Measurements from ENCODE around the gene OR3A2.
"Not testable (repeated sequence)": the region's sequence is repeated elsewhere in the genome, so short reads cannot be mapped to it uniquely, and the experiment has no call there.

Gene OR3A2

DNA sequence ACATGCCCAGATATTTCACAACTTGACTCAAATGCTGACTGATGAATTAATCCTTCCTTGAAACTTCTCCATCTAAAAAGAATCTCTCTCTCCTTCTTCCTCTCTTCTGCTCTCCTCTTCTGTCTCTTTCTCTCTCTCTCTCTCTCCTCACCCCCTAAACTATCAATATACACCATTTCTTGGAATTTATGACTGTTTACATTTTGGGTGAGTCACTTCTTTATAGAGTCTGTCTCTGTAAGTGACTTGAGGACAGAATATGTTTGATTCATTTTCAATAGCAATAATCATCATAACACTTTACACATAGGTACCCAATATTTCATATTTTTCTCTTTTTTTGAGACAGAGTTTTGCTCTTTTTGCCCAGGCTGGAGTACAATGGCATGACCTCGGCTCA is 103.2 kb downstream of the OR3A2 start:
- DNase-seq, result no peak

DNA sequence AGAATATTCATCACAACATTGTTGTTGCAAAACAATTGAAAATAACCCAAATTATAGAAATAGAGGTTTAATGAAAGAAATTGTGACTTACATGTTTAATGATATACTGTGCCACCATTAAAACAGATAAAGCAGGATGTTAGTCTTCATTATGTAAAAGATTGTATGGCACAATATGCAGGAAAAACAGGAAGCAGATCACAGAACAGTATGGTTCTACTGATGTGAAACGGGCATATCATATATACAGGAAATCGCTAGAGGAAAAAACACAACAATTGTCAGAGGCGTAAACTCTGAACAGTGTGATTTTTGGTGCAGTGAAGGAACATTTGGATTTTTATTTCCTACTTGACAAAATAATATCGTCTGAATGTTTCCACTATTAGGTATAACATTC is 110.0 kb downstream of the OR3A2 start:
- DNase-seq, result no peak

DNA sequence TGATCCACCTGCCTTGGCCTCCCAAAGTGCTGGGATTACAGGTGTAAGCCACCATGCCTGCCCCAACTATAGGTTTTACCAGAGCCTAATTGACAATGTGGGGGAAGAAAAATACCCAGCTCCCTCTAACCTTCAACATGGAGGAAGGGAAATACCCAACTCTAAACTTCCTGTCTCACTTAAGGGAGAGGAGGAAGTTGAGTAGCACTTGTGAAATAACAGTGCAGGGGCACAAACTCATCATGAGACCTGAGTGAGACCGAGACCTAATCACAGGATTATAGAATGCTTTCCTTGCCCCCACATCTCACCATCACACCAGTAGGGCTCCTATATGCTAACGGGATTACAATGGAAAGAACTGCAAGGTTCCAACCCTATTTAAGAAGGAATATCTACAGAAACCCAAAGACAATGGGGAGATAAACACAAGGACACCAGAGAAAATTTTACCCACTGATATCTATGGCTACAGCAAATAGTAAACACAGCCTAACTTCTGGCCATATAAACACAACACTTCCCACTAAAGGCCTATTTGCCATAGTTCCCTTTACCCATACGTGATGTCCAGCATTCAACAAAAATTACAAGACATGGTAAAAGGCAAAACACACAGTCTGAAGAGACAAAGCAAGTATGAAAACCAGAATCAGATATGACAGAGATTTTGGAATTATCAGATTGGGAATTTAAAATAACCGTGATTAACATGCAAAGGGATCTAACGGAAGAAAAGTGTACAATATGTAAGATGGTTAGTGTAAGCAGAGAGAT is 114.8 kb downstream of the OR3A2 start:
- no peak for DNase-seq

DNA sequence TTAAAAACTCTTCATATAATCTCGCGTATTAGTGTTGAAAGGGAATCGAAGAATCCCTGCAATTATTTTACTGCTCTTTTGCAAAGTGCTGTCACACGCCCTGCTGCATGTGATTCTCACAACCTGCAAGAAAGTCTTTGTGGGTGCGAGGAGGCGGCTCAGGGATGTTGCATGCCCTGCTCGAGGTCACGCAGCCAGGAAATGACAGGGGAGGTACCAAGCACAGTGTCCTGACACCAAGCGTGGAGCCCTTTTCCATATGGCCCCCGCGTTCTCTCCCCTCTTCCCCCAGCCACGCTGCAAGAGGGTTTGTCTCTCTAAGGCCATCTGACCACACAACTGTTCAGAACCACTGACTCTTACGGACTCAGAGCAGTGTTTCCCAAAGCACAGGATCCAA is 125.5 kb downstream of the OR3A2 start:
- no peak for DNase-seq

DNA sequence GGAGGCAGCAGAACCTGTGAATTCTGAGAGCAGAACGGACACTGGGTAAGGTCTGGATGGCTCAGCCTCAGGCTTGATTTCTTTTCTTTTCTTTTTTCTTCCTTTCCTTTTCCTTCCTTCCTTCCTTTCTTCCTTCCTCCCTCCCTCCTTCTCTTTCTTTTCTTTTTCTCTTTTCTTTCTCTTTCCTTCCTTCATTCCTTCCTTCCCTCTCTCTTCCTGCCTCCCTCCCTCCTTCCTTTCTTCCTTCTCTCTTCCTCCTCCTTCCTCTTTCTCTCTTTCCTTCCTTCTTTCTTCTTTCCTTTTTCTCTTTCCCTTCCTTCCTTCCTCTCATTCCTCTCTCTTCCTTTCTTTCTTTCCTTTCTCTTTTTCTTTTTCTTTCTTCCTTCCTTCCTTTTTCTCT is 125.9 kb downstream of the OR3A2 start:
- no peak for DNase-seq

DNA sequence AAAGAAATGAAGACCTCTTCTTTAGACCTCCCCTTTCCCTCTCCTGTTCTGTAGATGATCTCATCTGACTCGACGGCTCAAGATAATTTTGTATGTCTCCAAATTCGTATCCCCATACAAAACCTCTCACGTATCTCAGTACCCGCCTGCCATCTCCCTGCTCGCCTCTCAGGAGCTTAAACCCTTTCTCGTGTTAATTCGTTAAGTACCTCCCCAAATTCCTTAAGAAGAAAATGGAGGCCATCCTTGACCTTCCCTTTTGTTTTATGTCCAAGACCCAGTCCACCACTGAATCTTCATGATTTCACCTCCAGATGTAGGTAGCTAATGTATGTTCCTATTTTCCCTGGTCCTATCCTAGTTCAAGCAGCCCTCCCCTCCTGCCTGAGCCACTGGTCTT is 129.5 kb downstream of the OR3A2 start:
- no peak for DNase-seq

DNA sequence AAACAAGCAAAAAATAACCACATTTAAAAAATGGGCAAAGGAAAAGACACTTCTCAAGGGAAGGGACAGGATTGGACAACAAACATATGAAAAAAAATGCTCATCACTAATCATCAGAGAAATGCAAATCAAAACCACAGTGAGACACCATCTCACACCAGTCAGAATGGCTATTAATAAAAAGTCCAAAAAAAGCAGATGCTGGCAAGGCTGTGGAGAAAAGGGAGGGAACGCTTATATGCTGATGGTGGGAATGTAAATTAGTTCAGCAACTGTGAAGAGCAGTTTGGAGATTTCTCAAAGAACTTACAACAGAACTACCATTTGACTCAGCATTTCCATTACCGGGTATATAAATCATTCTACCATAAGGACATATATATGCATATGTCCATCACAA is 137.1 kb downstream of the OR3A2 start:
- not testable (repeated sequence) for DNase-seq

DNA sequence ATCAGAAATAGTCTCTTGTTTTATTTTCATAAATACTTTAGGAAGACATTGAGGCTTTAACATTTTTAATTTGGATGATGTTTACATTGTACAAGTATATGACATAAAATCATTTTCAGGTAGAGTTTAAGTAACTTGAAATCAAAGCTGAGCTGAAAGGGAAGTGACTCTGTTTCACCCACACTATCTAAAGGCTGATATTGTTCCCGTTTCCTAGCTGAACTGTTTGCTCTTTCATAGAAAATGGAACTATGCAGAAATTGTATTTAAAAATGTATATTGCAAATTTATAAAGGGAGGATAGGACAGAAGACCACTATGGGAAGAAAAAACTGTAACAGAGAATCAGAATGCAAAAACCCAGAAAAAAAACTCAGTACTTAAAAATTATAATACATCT is 141.3 kb downstream of the OR3A2 start:
- DNase-seq, result not testable (repeated sequence)

DNA sequence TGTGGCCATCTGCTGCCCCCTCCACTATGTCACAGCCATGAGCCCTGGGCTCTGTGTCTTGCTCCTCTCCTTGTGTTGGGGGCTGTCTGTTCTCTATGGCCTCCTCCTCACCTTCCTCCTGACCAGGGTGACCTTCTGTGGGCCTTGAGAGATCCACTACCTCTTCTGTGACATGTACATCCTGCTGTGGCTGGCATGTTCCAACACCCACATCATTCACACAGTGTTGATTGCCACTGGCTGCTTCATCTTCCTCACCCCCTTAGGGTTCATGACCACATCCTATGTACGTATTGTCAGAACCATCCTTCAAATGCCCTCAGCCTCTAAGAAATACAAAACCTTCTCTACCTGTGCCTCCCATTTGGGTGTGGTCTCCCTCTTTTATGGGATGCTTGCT is 145.1 kb downstream of the OR3A2 start:
- DNase-seq, result not testable (repeated sequence)

DNA sequence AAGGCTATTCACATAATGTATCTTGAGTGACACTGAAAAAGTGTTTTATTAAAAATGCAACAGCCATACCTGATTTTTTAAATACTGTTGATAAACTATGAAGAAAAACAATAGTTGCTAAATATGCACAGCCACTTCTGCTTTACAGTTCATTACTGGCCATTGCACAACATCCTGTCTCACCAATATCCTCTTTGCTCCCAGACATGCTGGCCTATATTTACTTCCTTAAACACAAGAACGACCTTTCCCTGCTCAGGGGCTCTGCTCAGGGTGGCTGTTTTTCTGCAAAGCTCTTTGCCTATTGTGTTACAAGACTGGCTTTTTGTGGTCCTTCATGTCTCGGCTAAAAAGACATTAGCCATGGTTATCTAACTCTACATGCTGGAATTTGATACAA is 147.4 kb downstream of the OR3A2 start:
- DNase-seq, result not testable (repeated sequence)

DNA sequence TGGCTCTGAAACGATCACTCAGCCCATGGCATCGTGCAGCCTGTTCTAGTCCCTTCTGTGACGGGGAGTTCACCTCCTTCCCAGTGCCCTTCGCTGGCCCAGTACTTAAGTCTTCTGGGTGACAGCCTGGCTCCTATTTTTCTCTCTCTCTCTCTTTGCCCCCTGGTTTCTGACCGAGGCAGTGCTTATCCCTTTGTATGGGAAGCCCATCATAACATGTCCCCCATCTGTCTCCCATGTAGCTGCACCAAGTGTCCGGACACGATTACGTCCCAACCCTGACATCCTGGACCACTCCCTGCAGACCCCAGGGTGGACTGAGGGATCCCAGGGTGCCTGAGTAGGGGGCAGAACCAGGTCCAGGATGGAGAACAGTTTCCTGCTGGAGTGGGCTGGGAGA is 153.8 kb downstream of the OR3A2 start:
- not testable (repeated sequence) for DNase-seq
